GM18505 (cell line): ENCODE data around the gene SVBP.
"Not testable (repeated sequence)": the region's sequence is repeated elsewhere in the genome, so short reads cannot be mapped to it uniquely, and the experiment has no call there.

Experiments used
- ATAC-seq: cut with Tn5 transposase; IDR thresholded peaks from one replicate; pipeline ENCODE4 v1.9.1; 2021; ENCODE audit not compliant: unreplicated experiment
- POLR2A ChIP-seq: IDR thresholded peaks from 4 replicates; pipeline ENCODE4 v1.6.1; 2011; ENCODE audit warnings: borderline replicate concordance; ENCODE audit not compliant: insufficient read depth, insufficient read length; ENCODE audit errors: extremely low read depth

SVBP gene

GRCh38 chr1:42816585-42817439 lies at the start of gene SVBP, which contains the start of gene ERMAP:
TSS of gene SVBP (minus strand) at chr1:42817397. CDS start at chr1:42816544, 853 bp downstream.
TSS of gene ERMAP (plus strand) at chr1:42817122. CDS start at chr1:42830449, 13,327 bp downstream.
- TF ChIP-seq POLR2A: peak; percentile 76
- peak; percentile 79 for ATAC-seq

GRCh38 chr1:42866549-42866948 lies 49.4 kb upstream of the SVBP start:
- ATAC-seq: no peak
- TF ChIP-seq POLR2A: no peak

- no peak for TF ChIP-seq POLR2A
- ATAC-seq: no peak
Observed at GRCh38 chr1:42861014-42861399, 43.8 kb upstream of the SVBP start.

- TF ChIP-seq POLR2A: no peak
Observed at GRCh38 chr1:42860339-42861013, 43.3 kb upstream of the SVBP start.

GRCh38 chr1:42859366-42859765 lies 42.2 kb upstream of the SVBP start:
- not testable (repeated sequence) for ATAC-seq

More at GRCh38 chr1:42860339-42861013, 43.3 kb upstream of the SVBP start:
- ATAC-seq: no peak

GRCh38 chr1:42856554-42856953 lies 39.4 kb upstream of the SVBP start:
- ATAC-seq: not testable (repeated sequence)

GRCh38 chr1:42853116-42853884 lies 36.1 kb upstream of the SVBP start:
- ATAC-seq: no peak
- no peak for TF ChIP-seq POLR2A

- no peak for TF ChIP-seq POLR2A
- no peak for ATAC-seq
Observed at GRCh38 chr1:42852608-42852980, 35.4 kb upstream of the SVBP start.

GRCh38 chr1:42851960-42852607 lies 34.9 kb upstream of the SVBP start:
- ATAC-seq: no peak
- TF ChIP-seq POLR2A: no peak

- ATAC-seq: no peak
- TF ChIP-seq POLR2A: no peak
Observed at GRCh38 chr1:42851420-42851819, 34.2 kb upstream of the SVBP start.

- ATAC-seq: no peak
- no peak for TF ChIP-seq POLR2A
Observed at GRCh38 chr1:42849944-42850343, 32.7 kb upstream of the SVBP start.

GRCh38 chr1:42848823-42849537 lies 31.8 kb upstream of the SVBP start:
- ATAC-seq: no peak
- no peak for TF ChIP-seq POLR2A

GRCh38 chr1:42847721-42848460 lies 30.7 kb upstream of the SVBP start:
- no peak for TF ChIP-seq POLR2A
- ATAC-seq: no peak
